GM23338 (cell line): ENCODE data around the gene CACNB4. TPM values are rescaled to one million over a fixed set of nuclear protein-coding genes. Genes with fewer than 3 reads are reported as not detected.

Experiments used
- ATAC-seq: fragments of 200-7000 bp; cut with Tn5 transposase; 3 replicates; pipeline ENCODE4 v1.9.1; 2020
- DNase-seq: peaks from one replicate; pipeline ENCODE4 v3.0.0-alpha.2; 2015; ENCODE audit warnings: low spot score
- H2AFZ ChIP-seq: fragments of 200-600 bp; sonication (generic); 2 replicates; pipeline ENCODE4 v1.8.0; 2016; ENCODE audit warnings: antibody characterized with exemption, mild to moderate bottlenecking, moderate library complexity
- H3F3A ChIP-seq: fragments of 200-600 bp; sonication (generic); replicated peaks from 2 replicates; pipeline ENCODE4 v1.8.0; 2017; ENCODE audit warnings: antibody characterized with exemption, mixed run types, low read depth
- H3K27ac ChIP-seq: fragments of 200-600 bp; sonication (generic); 2 replicates; pipeline ENCODE4 v1.6.1; 2016; ENCODE audit warnings: low read depth
- H3K27me3 ChIP-seq: fragments of 200-600 bp; sonication (generic); 2 replicates; pipeline ENCODE4 v1.8.0; 2016; ENCODE audit warnings: mild to moderate bottlenecking, mixed run types, moderate library complexity; ENCODE audit not compliant: insufficient read depth
- H3K36me3 ChIP-seq: fragments of 200-600 bp; sonication (generic); 2 replicates; pipeline ENCODE4 v1.8.0; 2016; ENCODE audit warnings: mild to moderate bottlenecking; ENCODE audit not compliant: insufficient read depth
- H3K4me1 ChIP-seq: fragments of 200-600 bp; sonication (generic); 2 replicates; pipeline ENCODE4 v1.8.0; 2016; ENCODE audit warnings: mild to moderate bottlenecking, moderate library complexity; ENCODE audit not compliant: insufficient read depth
- H3K4me2 ChIP-seq: fragments of 200-600 bp; sonication (generic); 2 replicates; pipeline ENCODE4 v1.7.1; 2017; ENCODE audit warnings: mixed run types
- H3K4me3 ChIP-seq: fragments of 200-600 bp; sonication (generic); 2 replicates; pipeline ENCODE4 v1.6.1; 2016; ENCODE audit warnings: mixed run types
- H3K79me2 ChIP-seq: fragments of 200-600 bp; sonication (generic); replicated peaks from 2 replicates; pipeline ENCODE4 v1.8.0; 2017; ENCODE audit warnings: mild to moderate bottlenecking; ENCODE audit not compliant: insufficient read depth
- H3K9me2 ChIP-seq: fragments of 200-600 bp; sonication (generic); 2 replicates; pipeline ENCODE4 v1.8.0; 2017; ENCODE audit not compliant: insufficient read depth
- H4K20me1 ChIP-seq: fragments of 200-600 bp; sonication (generic); replicated peaks from 2 replicates; pipeline ENCODE4 v1.8.0; 2017; ENCODE audit warnings: mild to moderate bottlenecking; ENCODE audit not compliant: insufficient read depth
- H3K27ac Mint-ChIP-seq: 2 replicates; pipeline ENCODE4 v1.8.0; 2020; ENCODE audit warnings: inconsistent platforms, mild to moderate bottlenecking, moderate library complexity, mixed read lengths
- H3K27me3 Mint-ChIP-seq: 3 replicates; pipeline ENCODE4 v1.8.0; 2022; ENCODE audit warnings: low read depth, mild to moderate bottlenecking, moderate library complexity, mixed read lengths, inconsistent platforms; ENCODE audit not compliant: insufficient read depth, poor library complexity
- H3K36me3 Mint-ChIP-seq: 3 replicates; pipeline ENCODE4 v1.8.0; 2021; ENCODE audit warnings: low read depth, mild to moderate bottlenecking, inconsistent platforms, moderate library complexity, mixed read lengths
- H3K4me1 Mint-ChIP-seq: 3 replicates; pipeline ENCODE4 v1.8.0; 2020; ENCODE audit warnings: mild to moderate bottlenecking, inconsistent platforms, mixed read lengths
- H3K4me3 Mint-ChIP-seq: 3 replicates; pipeline ENCODE4 v1.8.0; 2021; ENCODE audit warnings: moderate library complexity, mild to moderate bottlenecking, inconsistent platforms, mixed read lengths
- H3K9me3 Mint-ChIP-seq: 3 replicates; pipeline ENCODE4 v1.8.0; 2020; ENCODE audit warnings: moderate library complexity, mild to moderate bottlenecking, inconsistent platforms, mixed read lengths
- CREB1 ChIP-seq: fragments of 250-450 bp; sonication (Bioruptor Pico); IDR thresholded peaks from 2 replicates; pipeline ENCODE4 v1.5.0; 2020; ENCODE audit warnings: low read depth, mild to moderate bottlenecking, moderate library complexity
- CTCF ChIP-seq, 2 experiments: fragments of 200-600 bp in 1 of 2; sonication (generic) in 1 of 2; conservative IDR thresholded peaks; 2 replicates each; pipeline versions ENCODE4 v1.5.1 to v1.6.1; 2016 to 2017; ENCODE audit warnings: antibody characterized with exemption in 2 of 2, low read depth in 2 of 2, mild to moderate bottlenecking in 2 of 2, moderate library complexity in 1 of 2
- ETS1 ChIP-seq: IDR thresholded peaks from 2 replicates; pipeline ENCODE4 v1.6.1; 2016; ENCODE audit warnings: antibody characterized with exemption
- EZH2 ChIP-seq: fragments of 200-600 bp; sonication (generic); IDR thresholded peaks from one replicate; pipeline ENCODE4 v1.8.0; 2017; ENCODE audit warnings: antibody characterized with exemption, mild to moderate bottlenecking, low read depth; ENCODE audit not compliant: unreplicated experiment
- EZH2phosphoT487 ChIP-seq: fragments of 200-600 bp; sonication (generic); IDR thresholded peaks from one replicate; pipeline ENCODE4 v1.8.1; 2018; ENCODE audit warnings: antibody characterized with exemption; ENCODE audit not compliant: unreplicated experiment
- JUNB ChIP-seq: IDR thresholded peaks from one replicate; pipeline ENCODE4 v1.6.1; 2016; ENCODE audit warnings: antibody characterized with exemption; ENCODE audit not compliant: unreplicated experiment
- NANOG ChIP-seq: IDR thresholded peaks from 2 replicates; pipeline ENCODE4 v1.6.1; 2016; ENCODE audit warnings: antibody characterized with exemption, borderline replicate concordance
- POLR2AphosphoS5 ChIP-seq: IDR thresholded peaks from 2 replicates; pipeline ENCODE4 v1.6.1; 2016; ENCODE audit warnings: antibody characterized with exemption, low read depth
- REST ChIP-seq: IDR thresholded peaks from one replicate; pipeline ENCODE4 v1.6.1; 2018; ENCODE audit warnings: antibody characterized with exemption; ENCODE audit not compliant: unreplicated experiment
- STAT1 ChIP-seq: IDR thresholded peaks from one replicate; pipeline ENCODE4 v1.6.1; 2016; ENCODE audit warnings: antibody characterized with exemption; ENCODE audit not compliant: unreplicated experiment
- ZNF114 ChIP-seq: fragments of 250-450 bp; sonication (Bioruptor Pico); IDR thresholded peaks from 2 replicates; pipeline ENCODE4 v1.5.0; 2020; ENCODE audit warnings: mild to moderate bottlenecking, moderate library complexity
- ZNF331 ChIP-seq: fragments of 250-450 bp; sonication (Bioruptor Pico); IDR thresholded peaks from 2 replicates; pipeline ENCODE4 v1.5.0; 2020; ENCODE audit warnings: low read depth, mild to moderate bottlenecking, moderate library complexity
- polyA plus RNA-seq: library from polyadenylated mRNA; unstranded; fragments of >200 nt; fragmentation: Nextera tagmentation; extraction: Ambion mirVana; gene quantifications from 2 replicates; pipeline ENCODE4 v1.2.1, GENCODE V29; 2016
- total RNA-seq: library from RNA; depleted of rRNA; stranded (reverse); fragments of >200 nt; shearing (Covaris generic); gene quantifications from 2 replicates; pipeline ENCODE4 v1.2.3, GENCODE V29; 2014

Gene CACNB4
- total and polyA plus RNA-seq, 2 experiments from 2014 or later: 4.0 to 9.8 TPM

GRCh38 chr2:151790689-151791088 lies 308.2 kb downstream of the CACNB4 start (continued):
- TF ChIP-seq REST (no peak), ZNF331 (CRISPR knock-in tag) (no peak), NANOG (no peak)

- Mint-ChIP-seq H3K9me3 (no peaks in the 10 kb centered on the region; the same call in 2 of the 3 replicates), H3K4me3 (no peak overlapping the region), H3K27ac (no peak overlapping the region), H3K36me3 (peaks cover 6% of the 10 kb centered on the region), H3K27me3 (no peaks in the 10 kb centered on the region), H3K4me1 (peaks cover 6% of the 10 kb centered on the region; the same call in 2 of the 3 replicates)
- Histone ChIP-seq H3K27ac (no peak overlapping the region), H3K79me2 (no peaks in the 10 kb centered on the region), H3K9me2 (no peaks in the 10 kb centered on the region), H3K27me3 (no peaks in the 10 kb centered on the region), H4K20me1 (no peaks in the 10 kb centered on the region), H3F3A (no peaks in the 10 kb centered on the region), H3K4me3 (no peak overlapping the region), H2AFZ (no peak overlapping the region), H3K36me3 (no peaks in the 10 kb centered on the region; the same call in 1 of the 2 replicates), H3K4me1 (peaks cover 8% of the 10 kb centered on the region; the same call in 1 of the 2 replicates), H3K4me2 (no peak overlapping the region)
- no peak for DNase-seq
- ATAC-seq: no peak
- TF ChIP-seq JUNB (no peak), CREB1 (no peak), EZH2phosphoT487 (no peak), ZNF331 (CRISPR knock-in tag) (no peak), ETS1 (no peak), STAT1 (no peak), POLR2AphosphoS5 (no peak), CTCF (conservative IDR thresholded peaks at IDR 0.05; ENCODE audit: low read depth in 2 of 2) (no peak), NANOG (no peak), ZNF114 (CRISPR knock-in tag) (no peak), REST (no peak), EZH2 (no peak)
These were observed 309.6 kb downstream of the CACNB4 start for GRCh38 chr2:151789055-151789834.
